HEK293 (cell line): ENCODE measurements around the gene SEMA3G.
A peak's percentile ranks its signal among the peaks of the same experiment; 100 is the strongest.

Experiments used
- HIC1 ChIP-seq: fragments of 450-650 bp; formaldehyde crosslinking; IDR thresholded peaks from 2 replicates; pipeline ENCODE4 v1.5.1; 2016; ENCODE audit warnings: missing biosample characterization, missing genetic modification characterization
- KLF16 ChIP-seq: fragments of 450-650 bp; formaldehyde crosslinking; IDR thresholded peaks from 2 replicates; pipeline ENCODE4 v1.5.1; 2017; ENCODE audit warnings: missing biosample characterization, missing genetic modification characterization
- KLF9 ChIP-seq: fragments of 450-650 bp; formaldehyde crosslinking; IDR thresholded peaks from 2 replicates; pipeline ENCODE4 v1.5.1; 2016; ENCODE audit warnings: missing biosample characterization, missing genetic modification characterization, low read depth
- PRDM1 ChIP-seq: fragments of 450-650 bp; formaldehyde crosslinking; IDR thresholded peaks from 2 replicates; pipeline ENCODE4; 2016; ENCODE audit warnings: missing biosample characterization, missing genetic modification characterization
- SP2 ChIP-seq: fragments of 450-650 bp; formaldehyde crosslinking; IDR thresholded peaks from 2 replicates; pipeline ENCODE4 v1.5.1; 2016; ENCODE audit warnings: missing biosample characterization, missing genetic modification characterization
- SP7 ChIP-seq: fragments of 450-650 bp; formaldehyde crosslinking; IDR thresholded peaks from 2 replicates; pipeline ENCODE4 v1.5.1; 2016; ENCODE audit warnings: missing biosample characterization, missing genetic modification characterization
- TSHZ1 ChIP-seq: fragments of 450-650 bp; formaldehyde crosslinking; IDR thresholded peaks from 2 replicates; pipeline ENCODE4 v1.5.1; 2016; ENCODE audit warnings: missing biosample characterization, missing genetic modification characterization, borderline replicate concordance
- YY1 ChIP-seq: fragments of 450-650 bp; formaldehyde crosslinking; IDR thresholded peaks from 2 replicates; pipeline ENCODE4 v1.5.1; 2018; ENCODE audit warnings: missing biosample characterization, missing genetic modification characterization
- YY2 ChIP-seq: fragments of 450-650 bp; formaldehyde crosslinking; IDR thresholded peaks from 2 replicates; pipeline ENCODE4 v1.5.1; 2016; ENCODE audit warnings: missing biosample characterization, missing genetic modification characterization
- ZBTB17 ChIP-seq: fragments of 450-650 bp; formaldehyde crosslinking; IDR thresholded peaks from 2 replicates; pipeline ENCODE4 v1.5.1; 2016; ENCODE audit warnings: missing biosample characterization, missing genetic modification characterization
- ZBTB8A ChIP-seq: fragments of 450-650 bp; formaldehyde crosslinking; IDR thresholded peaks from 2 replicates; pipeline ENCODE4 v1.5.1; 2016; ENCODE audit warnings: missing biosample characterization, missing genetic modification characterization
- ZIC2 ChIP-seq: fragments of 450-650 bp; formaldehyde crosslinking; IDR thresholded peaks from 2 replicates; pipeline ENCODE4 v1.5.1; 2016; ENCODE audit warnings: missing biosample characterization, missing genetic modification characterization
- ZNF121 ChIP-seq: fragments of 450-650 bp; formaldehyde crosslinking; IDR thresholded peaks from 2 replicates; pipeline ENCODE4 v1.5.1; 2016; ENCODE audit warnings: missing biosample characterization, missing genetic modification characterization
- ZNF140 ChIP-seq: fragments of 450-650 bp; formaldehyde crosslinking; IDR thresholded peaks from 2 replicates; pipeline ENCODE4 v1.5.1; 2016; ENCODE audit warnings: missing biosample characterization, missing genetic modification characterization
- ZNF629 ChIP-seq: fragments of 450-650 bp; formaldehyde crosslinking; IDR thresholded peaks from 2 replicates; pipeline ENCODE4 v1.5.1; 2017; ENCODE audit warnings: missing biosample characterization, missing genetic modification characterization
- ZNF830 ChIP-seq: fragments of 450-650 bp; IDR thresholded peaks from 2 replicates; pipeline ENCODE4 v1.5.0; 2018; ENCODE audit warnings: missing biosample characterization, missing genetic modification characterization, low read depth, mild to moderate bottlenecking, moderate library complexity
- TF ChIP-seq, protein P1 (sequence below): fragments of 450-650 bp; formaldehyde crosslinking; optimal IDR thresholded peaks from 2 replicates; pipeline ENCODE3; 2016; ENCODE audit warnings: missing biosample characterization, mild to moderate bottlenecking, missing genetic modification characterization
- TF ChIP-seq, protein P2 (sequence below): sonication (generic); formaldehyde crosslinking; IDR thresholded peaks from 2 replicates; pipeline ENCODE4 v1.8.1; 2022; ENCODE audit warnings: mild to moderate bottlenecking, moderate library complexity, missing genetic modification reagents
- TF ChIP-seq, protein P3 (sequence below): fragments of 450-650 bp; formaldehyde crosslinking; IDR thresholded peaks from 2 replicates; pipeline ENCODE4 v1.5.1; 2016; ENCODE audit warnings: missing biosample characterization, missing genetic modification characterization
- TF ChIP-seq, protein P4 (sequence below): fragments of 450-650 bp; formaldehyde crosslinking; IDR thresholded peaks from 2 replicates; pipeline ENCODE4 v1.5.1; 2017; ENCODE audit warnings: missing biosample characterization, missing genetic modification characterization
- TF ChIP-seq, protein P5 (sequence below): fragments of 450-650 bp; formaldehyde crosslinking; IDR thresholded peaks from 2 replicates; pipeline ENCODE4 v1.5.1; 2017; ENCODE audit warnings: missing biosample characterization, missing genetic modification characterization

The SEMA3G gene

GRCh38 chr3:52455283-52456168, 10.6 kb upstream of the SEMA3G start, which contains the start of gene NISCH (continued):
- TF ChIP-seq, protein P1, sequence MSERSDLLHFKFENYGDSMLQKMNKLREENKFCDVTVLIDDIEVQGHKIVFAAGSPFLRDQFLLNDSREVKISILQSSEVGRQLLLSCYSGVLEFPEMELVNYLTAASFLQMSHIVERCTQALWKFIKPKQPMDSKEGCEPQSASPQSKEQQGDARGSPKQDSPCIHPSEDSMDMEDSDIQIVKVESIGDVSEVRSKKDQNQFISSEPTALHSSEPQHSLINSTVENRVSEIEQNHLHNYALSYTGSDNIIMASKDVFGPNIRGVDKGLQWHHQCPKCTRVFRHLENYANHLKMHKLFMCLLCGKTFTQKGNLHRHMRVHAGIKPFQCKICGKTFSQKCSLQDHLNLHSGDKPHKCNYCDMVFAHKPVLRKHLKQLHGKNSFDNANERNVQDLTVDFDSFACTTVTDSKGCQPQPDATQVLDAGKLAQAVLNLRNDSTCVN (tag by site-specific recombination), result peak; percentile 82
- TF ChIP-seq HIC1 (0 out of 2 replicates have a peak, but pooled peaks have one; percentile 21), YY2 (tag by site-specific recombination) (peak; percentile 57), ZIC2 (tag by site-specific recombination) (0 out of 2 replicates have a peak, but pooled peaks have one; percentile 23), PRDM1 (no peak), YY1 (tag by site-specific recombination) (no peak), ZNF140 (tag by site-specific recombination) (no peak), ZBTB17 (tag by site-specific recombination) (0 out of 2 replicates have a peak, but pooled peaks have one; percentile 27), ZNF121 (tag by site-specific recombination) (no peak), TSHZ1 (tag by site-specific recombination) (peak; percentile 81; the same call in 1 of the 2 replicates), SP2 (tag by site-specific recombination) (peak; percentile 49), SP7 (tag by site-specific recombination) (0 out of 2 replicates have a peak, but pooled peaks have one; percentile 21), ZBTB8A (tag by site-specific recombination) (peak; percentile 7; the same call in 1 of the 2 replicates), KLF16 (tag by site-specific recombination) (0 out of 2 replicates have a peak, but pooled peaks have one; percentile 17), ZNF830 (no peak), KLF9 (tag by site-specific recombination) (peak; percentile 44), ZNF629 (tag by site-specific recombination) (peak; percentile 31; the same call in 1 of the 2 replicates)
- TF ChIP-seq, protein P2, sequence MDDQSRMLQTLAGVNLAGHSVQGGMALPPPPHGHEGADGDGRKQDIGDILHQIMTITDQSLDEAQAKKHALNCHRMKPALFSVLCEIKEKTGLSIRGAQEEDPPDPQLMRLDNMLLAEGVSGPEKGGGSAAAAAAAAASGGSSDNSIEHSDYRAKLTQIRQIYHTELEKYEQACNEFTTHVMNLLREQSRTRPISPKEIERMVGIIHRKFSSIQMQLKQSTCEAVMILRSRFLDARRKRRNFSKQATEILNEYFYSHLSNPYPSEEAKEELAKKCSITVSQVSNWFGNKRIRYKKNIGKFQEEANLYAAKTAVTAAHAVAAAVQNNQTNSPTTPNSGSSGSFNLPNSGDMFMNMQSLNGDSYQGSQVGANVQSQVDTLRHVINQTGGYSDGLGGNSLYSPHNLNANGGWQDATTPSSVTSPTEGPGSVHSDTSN, result peak; percentile 82; the same call in 1 of the 2 replicates
- TF ChIP-seq, protein P3, sequence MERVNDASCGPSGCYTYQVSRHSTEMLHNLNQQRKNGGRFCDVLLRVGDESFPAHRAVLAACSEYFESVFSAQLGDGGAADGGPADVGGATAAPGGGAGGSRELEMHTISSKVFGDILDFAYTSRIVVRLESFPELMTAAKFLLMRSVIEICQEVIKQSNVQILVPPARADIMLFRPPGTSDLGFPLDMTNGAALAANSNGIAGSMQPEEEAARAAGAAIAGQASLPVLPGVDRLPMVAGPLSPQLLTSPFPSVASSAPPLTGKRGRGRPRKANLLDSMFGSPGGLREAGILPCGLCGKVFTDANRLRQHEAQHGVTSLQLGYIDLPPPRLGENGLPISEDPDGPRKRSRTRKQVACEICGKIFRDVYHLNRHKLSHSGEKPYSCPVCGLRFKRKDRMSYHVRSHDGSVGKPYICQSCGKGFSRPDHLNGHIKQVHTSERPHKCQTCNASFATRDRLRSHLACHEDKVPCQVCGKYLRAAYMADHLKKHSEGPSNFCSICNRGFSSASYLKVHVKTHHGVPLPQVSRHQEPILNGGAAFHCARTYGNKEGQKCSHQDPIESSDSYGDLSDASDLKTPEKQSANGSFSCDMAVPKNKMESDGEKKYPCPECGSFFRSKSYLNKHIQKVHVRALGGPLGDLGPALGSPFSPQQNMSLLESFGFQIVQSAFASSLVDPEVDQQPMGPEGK (tag by site-specific recombination), result peak; percentile 58; the same call in 1 of the 2 replicates
- TF ChIP-seq, protein P4, sequence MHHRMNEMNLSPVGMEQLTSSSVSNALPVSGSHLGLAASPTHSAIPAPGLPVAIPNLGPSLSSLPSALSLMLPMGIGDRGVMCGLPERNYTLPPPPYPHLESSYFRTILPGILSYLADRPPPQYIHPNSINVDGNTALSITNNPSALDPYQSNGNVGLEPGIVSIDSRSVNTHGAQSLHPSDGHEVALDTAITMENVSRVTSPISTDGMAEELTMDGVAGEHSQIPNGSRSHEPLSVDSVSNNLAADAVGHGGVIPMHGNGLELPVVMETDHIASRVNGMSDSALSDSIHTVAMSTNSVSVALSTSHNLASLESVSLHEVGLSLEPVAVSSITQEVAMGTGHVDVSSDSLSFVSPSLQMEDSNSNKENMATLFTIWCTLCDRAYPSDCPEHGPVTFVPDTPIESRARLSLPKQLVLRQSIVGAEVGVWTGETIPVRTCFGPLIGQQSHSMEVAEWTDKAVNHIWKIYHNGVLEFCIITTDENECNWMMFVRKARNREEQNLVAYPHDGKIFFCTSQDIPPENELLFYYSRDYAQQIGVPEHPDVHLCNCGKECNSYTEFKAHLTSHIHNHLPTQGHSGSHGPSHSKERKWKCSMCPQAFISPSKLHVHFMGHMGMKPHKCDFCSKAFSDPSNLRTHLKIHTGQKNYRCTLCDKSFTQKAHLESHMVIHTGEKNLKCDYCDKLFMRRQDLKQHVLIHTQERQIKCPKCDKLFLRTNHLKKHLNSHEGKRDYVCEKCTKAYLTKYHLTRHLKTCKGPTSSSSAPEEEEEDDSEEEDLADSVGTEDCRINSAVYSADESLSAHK, result no peak
- TF ChIP-seq, protein P5, sequence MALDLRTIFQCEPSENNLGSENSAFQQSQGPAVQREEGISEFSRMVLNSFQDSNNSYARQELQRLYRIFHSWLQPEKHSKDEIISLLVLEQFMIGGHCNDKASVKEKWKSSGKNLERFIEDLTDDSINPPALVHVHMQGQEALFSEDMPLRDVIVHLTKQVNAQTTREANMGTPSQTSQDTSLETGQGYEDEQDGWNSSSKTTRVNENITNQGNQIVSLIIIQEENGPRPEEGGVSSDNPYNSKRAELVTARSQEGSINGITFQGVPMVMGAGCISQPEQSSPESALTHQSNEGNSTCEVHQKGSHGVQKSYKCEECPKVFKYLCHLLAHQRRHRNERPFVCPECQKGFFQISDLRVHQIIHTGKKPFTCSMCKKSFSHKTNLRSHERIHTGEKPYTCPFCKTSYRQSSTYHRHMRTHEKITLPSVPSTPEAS (tag by site-specific recombination), result no peak
